ENCODE measurements around the gene SUFU.

The SUFU gene

DNA sequence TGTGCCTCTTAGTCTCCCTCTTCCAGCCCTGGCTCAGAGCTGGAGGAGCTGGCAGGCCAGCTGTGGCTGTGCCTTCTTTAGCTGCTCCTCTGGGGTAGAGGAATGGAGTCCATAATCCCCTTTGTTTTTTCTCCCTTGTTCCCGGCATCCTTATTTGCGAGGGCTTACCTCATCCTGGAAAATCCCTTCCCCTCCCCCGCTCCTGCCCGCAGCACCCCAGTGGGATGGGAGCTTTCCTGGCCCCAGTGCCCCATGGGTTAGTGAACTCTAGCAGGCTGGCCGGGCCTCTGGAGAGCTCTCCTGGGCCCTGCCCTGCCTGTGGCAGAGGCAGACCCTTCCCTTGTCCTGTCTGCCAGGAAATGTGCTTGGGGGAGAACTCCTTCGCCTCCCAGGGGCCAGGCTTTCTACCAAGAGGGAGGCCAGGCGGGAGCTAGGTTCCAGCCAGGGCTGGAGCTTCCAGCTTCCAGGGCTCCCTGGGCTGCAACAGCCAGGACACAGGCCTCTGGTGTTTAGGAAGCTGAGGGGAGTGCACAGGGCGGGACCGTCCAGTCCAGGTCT, 124.0 kb downstream of the SUFU start:
- no peaks in the 10 kb centered on the region for H3K36me3 ChIP-seq (ENCODE audit: control insufficient read depth, insufficient read depth, low read length)
- no peaks in the 10 kb centered on the region for H3K27me3 ChIP-seq (replicated peaks; ENCODE audit: control insufficient read depth, insufficient read depth, low read length)
- DNase-seq (ENCODE audit: extremely low read depth, insufficient read length), result no peak
- no peak overlapping the region for H3K4me3 ChIP-seq (replicated peaks; ENCODE audit: low read depth, low read length)
- TF ChIP-seq, protein P1, sequence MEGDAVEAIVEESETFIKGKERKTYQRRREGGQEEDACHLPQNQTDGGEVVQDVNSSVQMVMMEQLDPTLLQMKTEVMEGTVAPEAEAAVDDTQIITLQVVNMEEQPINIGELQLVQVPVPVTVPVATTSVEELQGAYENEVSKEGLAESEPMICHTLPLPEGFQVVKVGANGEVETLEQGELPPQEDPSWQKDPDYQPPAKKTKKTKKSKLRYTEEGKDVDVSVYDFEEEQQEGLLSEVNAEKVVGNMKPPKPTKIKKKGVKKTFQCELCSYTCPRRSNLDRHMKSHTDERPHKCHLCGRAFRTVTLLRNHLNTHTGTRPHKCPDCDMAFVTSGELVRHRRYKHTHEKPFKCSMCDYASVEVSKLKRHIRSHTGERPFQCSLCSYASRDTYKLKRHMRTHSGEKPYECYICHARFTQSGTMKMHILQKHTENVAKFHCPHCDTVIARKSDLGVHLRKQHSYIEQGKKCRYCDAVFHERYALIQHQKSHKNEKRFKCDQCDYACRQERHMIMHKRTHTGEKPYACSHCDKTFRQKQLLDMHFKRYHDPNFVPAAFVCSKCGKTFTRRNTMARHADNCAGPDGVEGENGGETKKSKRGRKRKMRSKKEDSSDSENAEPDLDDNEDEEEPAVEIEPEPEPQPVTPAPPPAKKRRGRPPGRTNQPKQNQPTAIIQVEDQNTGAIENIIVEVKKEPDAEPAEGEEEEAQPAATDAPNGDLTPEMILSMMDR (IDR thresholded peaks at IDR 0.05; ENCODE audit: insufficient read depth, low read length, poor library complexity, severe bottlenecking), result no peak

DNA sequence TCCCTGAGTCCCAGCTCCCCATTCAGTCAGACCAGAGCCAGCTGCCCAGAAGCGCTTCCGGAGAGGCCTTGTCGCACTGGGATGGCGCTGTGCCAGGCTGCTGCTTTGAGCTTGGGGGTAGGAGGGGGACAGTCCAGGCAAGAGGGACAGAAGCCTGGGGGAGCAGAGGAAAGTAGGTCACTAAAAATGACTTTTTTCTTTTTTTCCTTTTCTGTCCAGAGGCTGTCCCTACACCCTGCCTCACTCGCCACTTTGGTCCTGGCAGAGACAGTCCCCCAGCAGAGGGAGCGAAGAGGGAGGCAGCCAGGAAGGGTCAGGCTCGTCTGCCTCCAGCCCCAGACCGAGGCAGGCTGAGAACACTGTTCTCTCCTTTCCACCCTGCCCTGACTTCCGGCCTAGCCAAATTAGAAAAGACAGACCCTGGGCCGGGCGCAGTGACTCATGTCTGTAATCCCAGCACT, 124.7 kb downstream of the SUFU start:
- no peaks in the 10 kb centered on the region for H3K36me3 ChIP-seq (ENCODE audit: control insufficient read depth, insufficient read depth, low read length)
- H3K27me3 ChIP-seq (replicated peaks; ENCODE audit: control insufficient read depth, insufficient read depth, low read length), result no peaks in the 10 kb centered on the region
- no peak for DNase-seq (ENCODE audit: extremely low read depth, insufficient read length)
- no peak overlapping the region for H3K4me3 ChIP-seq (replicated peaks; ENCODE audit: low read depth, low read length)
- TF ChIP-seq, protein P1 (IDR thresholded peaks at IDR 0.05; ENCODE audit: insufficient read depth, low read length, poor library complexity, severe bottlenecking), result no peak

DNA sequence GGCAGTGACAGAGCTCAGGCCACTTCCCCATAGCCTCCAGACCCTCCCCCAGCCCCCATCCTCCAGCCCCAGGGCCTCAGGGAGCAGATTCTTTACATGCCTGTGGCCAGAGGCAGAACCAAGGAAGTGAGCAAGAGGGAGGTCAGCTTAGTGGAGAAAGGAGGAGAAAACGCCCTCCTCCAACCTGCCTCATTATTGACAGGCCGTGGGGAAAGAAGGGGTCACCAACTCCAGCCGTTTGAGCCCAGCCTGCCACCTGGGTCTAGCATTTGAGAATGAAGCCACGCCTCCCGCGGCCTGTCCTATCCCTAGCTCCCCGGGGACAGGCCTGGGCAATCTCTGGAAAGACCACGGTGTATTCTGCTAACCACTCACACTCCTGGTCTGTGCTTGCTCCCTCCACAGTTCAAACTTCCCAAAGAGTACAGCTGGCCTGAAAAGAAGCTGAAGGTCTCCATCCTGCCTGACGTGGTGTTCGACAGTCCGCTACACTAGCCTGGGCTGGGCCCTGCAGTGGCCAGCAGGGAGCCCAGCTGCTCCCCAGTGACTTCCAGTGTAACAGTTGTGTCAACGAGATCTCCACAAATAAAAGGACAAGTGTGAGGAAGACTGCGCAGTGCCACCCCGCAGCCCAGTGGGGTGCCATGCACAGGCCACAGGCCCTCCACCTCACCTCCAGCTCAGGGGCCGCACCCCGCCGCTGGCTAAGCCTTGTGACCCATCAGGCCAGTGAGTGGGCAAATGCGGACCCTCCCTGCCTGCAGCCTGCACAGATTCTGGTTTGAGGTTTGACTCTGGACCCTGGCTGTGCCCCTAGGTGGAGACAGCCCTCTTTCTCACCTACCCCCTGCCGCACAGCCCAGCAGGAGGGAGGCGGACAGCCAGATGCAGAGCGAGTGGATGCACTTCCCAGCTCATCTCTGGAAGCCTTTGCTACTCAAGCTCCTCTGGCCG, 126.2 kb downstream of the SUFU start:
- TF ChIP-seq, protein P1 (IDR thresholded peaks at IDR 0.05; ENCODE audit: insufficient read depth, low read length, poor library complexity, severe bottlenecking), result no peak
- Histone ChIP-seq H3K4me3 (replicated peaks; ENCODE audit: low read depth, low read length) (no peak overlapping the region), H3K27me3 (replicated peaks; ENCODE audit: control insufficient read depth, insufficient read depth, low read length) (no peaks in the 10 kb centered on the region), H3K36me3 (ENCODE audit: control insufficient read depth, insufficient read depth, low read length) (no peaks in the 10 kb centered on the region)
- DNase-seq (ENCODE audit: extremely low read depth, insufficient read length), result no peak

DNA sequence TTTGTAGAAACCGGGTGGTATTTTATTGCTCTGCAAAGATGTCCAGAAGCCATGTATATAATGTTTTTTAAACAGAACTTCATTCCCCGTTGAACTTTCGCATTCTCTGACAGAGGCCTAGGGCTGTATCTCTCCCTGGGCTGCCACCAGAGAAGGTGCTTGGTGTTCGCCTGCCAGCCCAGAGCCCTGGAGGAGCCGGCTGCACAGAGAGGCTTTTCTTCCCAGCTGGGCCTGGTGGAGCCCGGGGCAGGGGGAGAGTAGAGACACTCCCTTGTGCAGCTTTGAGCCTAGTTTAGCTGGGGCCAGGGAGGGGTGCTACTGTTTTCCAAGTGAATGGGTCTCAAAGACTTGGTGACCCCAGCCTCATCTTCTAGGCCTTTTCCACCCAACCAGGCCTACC, 126.9 kb downstream of the SUFU start:
- no peaks in the 10 kb centered on the region for H3K27me3 ChIP-seq (replicated peaks; ENCODE audit: control insufficient read depth, insufficient read depth, low read length)
- TF ChIP-seq, protein P1 (IDR thresholded peaks at IDR 0.05; ENCODE audit: insufficient read depth, low read length, poor library complexity, severe bottlenecking), result no peak
- no peaks in the 10 kb centered on the region for H3K36me3 ChIP-seq (ENCODE audit: control insufficient read depth, insufficient read depth, low read length)
- H3K4me3 ChIP-seq (replicated peaks; ENCODE audit: low read depth, low read length), result no peak overlapping the region
- DNase-seq (ENCODE audit: extremely low read depth, insufficient read length), result no peak

DNA sequence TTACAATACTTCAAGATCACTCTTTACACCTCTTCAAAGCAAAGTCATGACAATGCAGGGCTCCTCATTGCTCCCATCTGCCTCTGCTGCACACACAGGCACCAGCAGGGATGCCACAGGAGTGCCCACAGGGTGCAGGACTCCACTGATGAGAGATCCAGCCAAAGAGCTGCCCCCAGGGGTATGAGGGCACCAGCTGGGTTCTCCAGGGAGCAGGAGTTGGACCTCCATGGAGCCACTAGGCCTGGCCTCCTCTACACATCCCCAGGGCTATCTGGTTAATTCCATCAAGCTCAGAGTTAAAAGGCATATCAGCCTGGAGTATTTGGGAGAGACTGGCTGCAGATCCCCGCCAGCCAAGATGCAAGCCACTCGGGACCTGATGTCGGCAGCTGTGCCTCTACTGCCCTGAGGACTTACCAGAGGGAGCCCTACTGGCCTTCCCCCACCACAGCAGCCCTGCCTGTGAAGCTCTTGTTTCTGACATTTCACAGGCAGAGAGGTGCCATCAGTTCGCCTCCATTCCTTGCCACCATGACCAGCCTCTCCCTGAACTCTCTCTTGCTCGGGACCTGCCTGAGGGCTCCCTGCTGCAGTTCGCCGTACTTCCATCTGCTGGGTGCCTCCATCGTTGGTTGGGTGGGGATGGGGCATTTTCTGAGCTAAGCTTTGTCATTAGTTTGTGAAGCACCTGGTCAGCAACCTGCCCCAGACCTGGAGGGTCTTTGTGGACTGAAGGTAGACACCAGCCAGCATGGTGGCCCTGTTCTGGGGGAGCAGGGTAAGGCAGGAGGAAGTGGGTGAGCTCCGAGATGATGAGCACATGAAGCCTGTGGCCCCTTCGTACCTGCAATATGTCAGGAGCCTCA, 128.0 kb downstream of the SUFU start:
- DNase-seq (ENCODE audit: extremely low read depth, insufficient read length), result no peak
- no peaks in the 10 kb centered on the region for H3K27me3 ChIP-seq (replicated peaks; ENCODE audit: control insufficient read depth, insufficient read depth, low read length)
- no peak overlapping the region for H3K4me3 ChIP-seq (replicated peaks; ENCODE audit: low read depth, low read length)
- TF ChIP-seq, protein P1 (IDR thresholded peaks at IDR 0.05; ENCODE audit: insufficient read depth, low read length, poor library complexity, severe bottlenecking), result no peak
- no peaks in the 10 kb centered on the region for H3K36me3 ChIP-seq (ENCODE audit: control insufficient read depth, insufficient read depth, low read length)
